ENCODE results near the gene CCL23.
"Not testable (repeated sequence)": the region's sequence is repeated elsewhere in the genome, so short reads cannot be mapped to it uniquely, and the experiment has no call there.

CCL23 gene

GRCh38 chr17:35998018-35998545 lies 19.7 kb downstream of the CCL23 start (continued):
- TF ChIP-seq TCF7L2 (IDR thresholded peaks at IDR 0.05; ENCODE audit: borderline replicate concordance, low read depth, low read length) (no peak), ZNF354C (tag by site-specific recombination; IDR thresholded peaks at IDR 0.05; ENCODE audit: borderline replicate concordance, low read depth) (no peak)

DNA sequence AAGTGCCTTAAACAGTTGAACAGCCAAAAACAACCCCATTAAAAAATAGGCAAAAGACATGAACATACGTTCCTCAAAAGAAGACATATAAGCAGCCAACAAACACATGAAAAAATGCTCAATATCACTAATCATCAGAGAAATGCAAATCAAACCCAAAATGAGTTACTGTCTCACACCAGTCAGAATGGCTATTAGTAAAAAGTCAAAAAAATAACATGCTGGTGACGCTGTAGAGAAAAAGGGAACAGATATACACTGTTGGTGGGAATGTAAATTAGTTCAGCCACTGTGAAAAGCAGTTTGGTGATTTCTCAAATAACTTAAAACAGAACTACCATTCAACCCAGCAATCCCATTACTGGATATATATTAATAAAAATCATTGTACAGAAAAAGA lies 22.4 kb downstream of the CCL23 start:
- H3K9me3 ChIP-seq (ENCODE audit: control insufficient read depth, insufficient read depth, low read depth, low read length); H3K4me1 ChIP-seq (ENCODE audit: control insufficient read depth, insufficient read depth, low read length); H3K27ac ChIP-seq (ENCODE audit: extremely low read depth, low read depth, low read length); H3K4me3 ChIP-seq (ENCODE audit: low read depth, low read length); H3K36me3 ChIP-seq (ENCODE audit: control insufficient read depth in 2 of 2, insufficient read depth in 1 of 2, low read length in 2 of 2); POLR2A ChIA-PET: not testable (repeated sequence)
- CTCF ChIA-PET: interaction anchor here (0.9 to 2.1 kb wide), 6 partner anchors 13 to 154 kb away, joined by 3 to 9 read pairs (median 6); no protein-coding TSS in a partner anchor

- Histone ChIP-seq H3K9me3 (ENCODE audit: control insufficient read depth, insufficient read depth, low read depth, low read length) (no peaks in the 10 kb centered on the region), H3K4me3 (ENCODE audit: low read depth, low read length) (no peak overlapping the region), H3K36me3 (ENCODE audit: control insufficient read depth in 2 of 2, insufficient read depth in 1 of 2, low read length in 2 of 2) (no peaks in the 10 kb centered on the region), H3K27ac (ENCODE audit: extremely low read depth, low read depth, low read length) (no peak overlapping the region), H3K4me1 (ENCODE audit: control insufficient read depth, insufficient read depth, low read length) (no peaks in the 10 kb centered on the region)
- CTCF ChIA-PET: interaction anchor here (1.6 kb wide), 1 partner anchor 137 kb away, joined by 3 read pairs; no protein-coding TSS in a partner anchor
- POLR2A ChIA-PET: interaction anchor here (0.6 kb wide), 1 partner anchor 12 kb away, joined by 3 read pairs; no protein-coding TSS in a partner anchor
- TF ChIP-seq ZNF624 (tag by site-specific recombination; IDR thresholded peaks at IDR 0.05) (no peak), ZNF629 (tag by site-specific recombination; IDR thresholded peaks at IDR 0.05) (no peak), ZNF37A (tag by site-specific recombination; IDR thresholded peaks at IDR 0.05) (no peak), OSR2 (tag by site-specific recombination; IDR thresholded peaks at IDR 0.05) (no peak), ZNF19 (tag by site-specific recombination; IDR thresholded peaks at IDR 0.05; ENCODE audit: low read depth) (no peak), SETDB1 (IDR thresholded peaks at IDR 0.05; ENCODE audit: insufficient read length, low read length) (no peak), ZBTB17 (tag by site-specific recombination; IDR thresholded peaks at IDR 0.05) (no peak), HOXD13 (CRISPR knock-in tag; IDR thresholded peaks at IDR 0.05; ENCODE audit: borderline replicate concordance) (no peak), ZNF140 (tag by site-specific recombination; IDR thresholded peaks at IDR 0.05) (no peak), PRDM4 (tag by site-specific recombination; IDR thresholded peaks at IDR 0.05) (no peak), ZNF510 (tag by site-specific recombination; IDR thresholded peaks at IDR 0.05; ENCODE audit: insufficient replicate concordance) (no peak), ZNF366 (tag by site-specific recombination; conservative IDR thresholded peaks at IDR 0.05) (no peak)
- TF ChIP-seq, protein P1, sequence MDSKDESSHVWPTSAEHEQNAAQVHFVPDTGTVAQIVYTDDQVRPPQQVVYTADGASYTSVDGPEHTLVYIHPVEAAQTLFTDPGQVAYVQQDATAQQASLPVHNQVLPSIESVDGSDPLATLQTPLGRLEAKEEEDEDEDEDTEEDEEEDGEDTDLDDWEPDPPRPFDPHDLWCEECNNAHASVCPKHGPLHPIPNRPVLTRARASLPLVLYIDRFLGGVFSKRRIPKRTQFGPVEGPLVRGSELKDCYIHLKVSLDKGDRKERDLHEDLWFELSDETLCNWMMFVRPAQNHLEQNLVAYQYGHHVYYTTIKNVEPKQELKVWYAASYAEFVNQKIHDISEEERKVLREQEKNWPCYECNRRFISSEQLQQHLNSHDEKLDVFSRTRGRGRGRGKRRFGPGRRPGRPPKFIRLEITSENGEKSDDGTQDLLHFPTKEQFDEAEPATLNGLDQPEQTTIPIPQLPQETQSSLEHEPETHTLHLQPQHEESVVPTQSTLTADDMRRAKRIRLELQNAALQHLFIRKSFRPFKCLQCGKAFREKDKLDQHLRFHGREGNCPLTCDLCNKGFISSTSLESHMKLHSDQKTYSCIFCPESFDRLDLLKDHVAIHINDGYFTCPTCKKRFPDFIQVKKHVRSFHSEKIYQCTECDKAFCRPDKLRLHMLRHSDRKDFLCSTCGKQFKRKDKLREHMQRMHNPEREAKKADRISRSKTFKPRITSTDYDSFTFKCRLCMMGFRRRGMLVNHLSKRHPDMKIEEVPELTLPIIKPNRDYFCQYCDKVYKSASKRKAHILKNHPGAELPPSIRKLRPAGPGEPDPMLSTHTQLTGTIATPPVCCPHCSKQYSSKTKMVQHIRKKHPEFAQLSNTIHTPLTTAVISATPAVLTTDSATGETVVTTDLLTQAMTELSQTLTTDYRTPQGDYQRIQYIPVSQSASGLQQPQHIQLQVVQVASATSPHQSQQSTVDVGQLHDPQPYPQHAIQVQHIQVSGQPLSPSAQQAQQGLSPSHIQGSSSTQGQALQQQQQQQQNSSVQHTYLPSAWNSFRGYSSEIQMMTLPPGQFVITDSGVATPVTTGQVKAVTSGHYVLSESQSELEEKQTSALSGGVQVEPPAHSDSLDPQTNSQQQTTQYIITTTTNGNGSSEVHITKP (tag by site-specific recombination; IDR thresholded peaks at IDR 0.05): no peak
These were observed 26.7 kb downstream of the CCL23 start for GRCh38 chr17:35991075-35991474.

Measured in HEK293 (cell line).